Subcutaneous abdominal adipose tissue (tissue), 5 donors: ENCODE data around the gene NRK.

Experiments used
- H3K27ac ChIP-seq: one replicate; pipeline ENCODE4 v1.7.0; 2013; ENCODE audit warnings: low read depth, mild to moderate bottlenecking, inconsistent platforms, low read length, moderate library complexity
- H3K27me3 ChIP-seq, 5 donors: one replicate each; pipeline ENCODE4 v1.7.0; 2013; ENCODE audit warnings: low read length in 5 of 5, inconsistent platforms in 1 of 5; ENCODE audit not compliant: control insufficient read depth in 5 of 5, insufficient read depth in 4 of 5
- H3K36me3 ChIP-seq, 5 donors: one replicate each; pipeline ENCODE4 v1.7.0; 2013; ENCODE audit warnings: low read length in 5 of 5; ENCODE audit not compliant: control insufficient read depth in 5 of 5, insufficient read depth in 5 of 5
- H3K4me1 ChIP-seq, 5 donors: one replicate each; pipeline ENCODE4 v1.7.0; 2013; ENCODE audit warnings: low read length in 5 of 5, mild to moderate bottlenecking in 3 of 5, moderate library complexity in 1 of 5; ENCODE audit not compliant: control insufficient read depth in 5 of 5, insufficient read depth in 5 of 5
- H3K4me3 ChIP-seq, 5 donors: one replicate each; pipeline ENCODE4 v1.7.0; 2013; ENCODE audit warnings: low read length in 5 of 5, low read depth in 1 of 5
- H3K9ac ChIP-seq, 5 donors: one replicate each; pipeline ENCODE4 v1.7.0; 2013; ENCODE audit warnings: low read length in 5 of 5, mild to moderate bottlenecking in 4 of 5, moderate library complexity in 3 of 5
- H3K9me3 ChIP-seq, 5 donors: one replicate each; pipeline ENCODE4 v1.7.0; 2013; ENCODE audit warnings: low read length in 5 of 5; ENCODE audit not compliant: control insufficient read depth in 5 of 5
- donor health status: healthy.
- donor health status: healthy.
- donor health status: healthy.
- donor health status: healthy.
- donor health status: healthy.

The NRK gene

GRCh38 chrX:105874790-105875189 lies 52.5 kb downstream of the NRK start:
- H3K9me3 ChIP-seq, result no peaks in the 10 kb centered on the region
- no peaks in the 10 kb centered on the region for H3K4me1 ChIP-seq
- no peak overlapping the region for H3K9ac ChIP-seq
- no peaks in the 10 kb centered on the region for H3K36me3 ChIP-seq
- H3K4me3 ChIP-seq, result no peak overlapping the region
- H3K27ac ChIP-seq, result no peak overlapping the region
- H3K27me3 ChIP-seq, result peaks cover 0 to 6% (median 2%) of the 10 kb centered on the region in 5 donors

GRCh38 chrX:105876658-105877057 lies 54.3 kb downstream of the NRK start:
- no peak overlapping the region for H3K27ac ChIP-seq
- H3K27me3 ChIP-seq, result peaks cover 0 to 6% (median 2%) of the 10 kb centered on the region in 5 donors
- no peak overlapping the region for H3K9ac ChIP-seq
- no peaks in the 10 kb centered on the region for H3K36me3 ChIP-seq
- H3K4me3 ChIP-seq, result no peak overlapping the region
- H3K9me3 ChIP-seq, result no peaks in the 10 kb centered on the region
- H3K4me1 ChIP-seq, result no peaks in the 10 kb centered on the region

GRCh38 chrX:105880491-105880890 lies 58.2 kb downstream of the NRK start:
- no peak overlapping the region for H3K9ac ChIP-seq
- no peaks in the 10 kb centered on the region for H3K9me3 ChIP-seq
- no peaks in the 10 kb centered on the region for H3K4me1 ChIP-seq
- no peaks in the 10 kb centered on the region for H3K36me3 ChIP-seq
- no peak overlapping the region for H3K4me3 ChIP-seq
- no peak overlapping the region for H3K27ac ChIP-seq
- H3K27me3 ChIP-seq, result peaks cover 0 to 4% (median 0%) of the 10 kb centered on the region in 5 donors

GRCh38 chrX:105882581-105883275 lies 60.4 kb downstream of the NRK start:
- Histone ChIP-seq H3K36me3 (no peaks in the 10 kb centered on the region), H3K27ac (no peak overlapping the region), H3K9me3 (no peaks in the 10 kb centered on the region), H3K27me3 (peaks cover 0 to 3% (median 0%) of the 10 kb centered on the region in 5 donors), H3K9ac (no peak overlapping the region), H3K4me3 (no peak overlapping the region), H3K4me1 (no peaks in the 10 kb centered on the region)

- no peak overlapping the region for H3K9ac ChIP-seq
- no peaks in the 10 kb centered on the region for H3K27me3 ChIP-seq
- no peak overlapping the region for H3K4me3 ChIP-seq
- H3K9me3 ChIP-seq, result no peaks in the 10 kb centered on the region
- H3K27ac ChIP-seq, result no peak overlapping the region
- H3K36me3 ChIP-seq, result no peaks in the 10 kb centered on the region
- H3K4me1 ChIP-seq, result no peaks in the 10 kb centered on the region
Observed at GRCh38 chrX:105894721-105895120, 72.4 kb downstream of the NRK start.

- H3K4me3 ChIP-seq, result no peak overlapping the region
- H3K4me1 ChIP-seq, result no peaks in the 10 kb centered on the region
- no peak overlapping the region for H3K9ac ChIP-seq
- H3K9me3 ChIP-seq, result no peaks in the 10 kb centered on the region
- no peak overlapping the region for H3K27ac ChIP-seq
- no peaks in the 10 kb centered on the region for H3K36me3 ChIP-seq
- peaks cover 0 to 11% (median 7%) of the 10 kb centered on the region in 5 donors for H3K27me3 ChIP-seq
Observed at GRCh38 chrX:105909576-105909975, 87.2 kb downstream of the NRK start.

- H3K9me3 ChIP-seq, result no peaks in the 10 kb centered on the region
- no peak overlapping the region for H3K4me3 ChIP-seq
- H3K27me3 ChIP-seq, result peaks cover 0 to 11% (median 7%) of the 10 kb centered on the region in 5 donors
- no peak overlapping the region for H3K9ac ChIP-seq
- H3K36me3 ChIP-seq, result no peaks in the 10 kb centered on the region
- no peaks in the 10 kb centered on the region for H3K4me1 ChIP-seq
- no peak overlapping the region for H3K27ac ChIP-seq
Observed at GRCh38 chrX:105910563-105911105, 88.3 kb downstream of the NRK start.

- Histone ChIP-seq H3K36me3 (no peaks in the 10 kb centered on the region), H3K27me3 (peaks cover 0 to 5% (median 0%) of the 10 kb centered on the region in 5 donors), H3K9me3 (peaks cover 0 to 6% (median 0%) of the 10 kb centered on the region in 5 donors), H3K4me3 (no peak overlapping the region), H3K9ac (no peak overlapping the region), H3K27ac (no peak overlapping the region), H3K4me1 (no peaks in the 10 kb centered on the region)
Observed at GRCh38 chrX:105945266-105945665, 122.9 kb downstream of the NRK start.

- no peak overlapping the region for H3K9ac ChIP-seq
- no peak overlapping the region for H3K27ac ChIP-seq
- peaks cover 0 to 4% (median 0%) of the 10 kb centered on the region in 5 donors for H3K9me3 ChIP-seq
- no peaks in the 10 kb centered on the region for H3K4me1 ChIP-seq
- H3K27me3 ChIP-seq, result peaks cover 0 to 12% (median 3%) of the 10 kb centered on the region in 5 donors
- no peak overlapping the region for H3K4me3 ChIP-seq
- H3K36me3 ChIP-seq, result no peaks in the 10 kb centered on the region
Observed at GRCh38 chrX:105969487-105969886, 147.1 kb downstream of the NRK start.

- Histone ChIP-seq H3K27me3 (peaks cover 0 to 12% (median 3%) of the 10 kb centered on the region in 5 donors), H3K36me3 (no peaks in the 10 kb centered on the region), H3K9ac (no peak overlapping the region), H3K27ac (no peak overlapping the region), H3K9me3 (peaks cover 0 to 6% (median 4%) of the 10 kb centered on the region in 5 donors), H3K4me1 (no peaks in the 10 kb centered on the region), H3K4me3 (no peak overlapping the region)
Observed at GRCh38 chrX:105972690-105973386, 150.5 kb downstream of the NRK start.
